Activated naive CD8-positive, alpha-beta T cell treated with anti-CD3 and anti-CD28 coated beads, Interleukin-2, amount 50 U/mL, for 16 hours (primary cell): ENCODE results near the gene EMC9.
A peak's percentile ranks its signal among the peaks of the same experiment; 100 is the strongest.
"Not testable (repeated sequence)": the region's sequence is repeated elsewhere in the genome, so short reads cannot be mapped to it uniquely, and the experiment has no call there.

Experiments
- DNase-seq: peaks from one replicate; pipeline ENCODE4 v3.0.0-alpha.2; 2020; ENCODE audit warnings: low read depth, low spot score

EMC9 gene

DNA sequence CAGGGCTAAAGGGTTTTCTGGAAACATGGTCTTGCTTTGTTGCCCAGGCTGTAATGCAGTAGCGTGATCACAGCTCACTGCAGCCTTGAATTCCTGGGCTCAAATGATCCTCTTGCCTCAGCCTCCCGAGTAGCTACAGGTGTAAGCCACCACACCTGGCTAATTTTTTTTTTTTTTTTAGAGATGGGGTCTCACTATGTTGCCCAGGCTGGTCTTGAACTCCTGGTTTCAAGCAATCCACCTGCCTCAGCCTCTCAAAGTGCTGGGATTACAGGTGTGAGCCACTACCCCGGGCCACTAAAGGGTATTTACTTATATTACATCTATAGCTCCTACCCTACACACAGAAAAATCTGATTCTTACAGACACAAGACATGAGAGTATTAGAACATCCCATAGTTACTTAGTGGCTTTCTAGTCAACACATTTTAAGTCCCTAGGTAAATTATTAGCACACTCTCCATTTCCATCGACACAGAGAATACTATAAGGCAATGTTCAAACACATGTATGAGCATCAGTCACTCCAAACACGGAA lies 33.0 kb downstream of the EMC9 start:
- DNase-seq, result no peak

DNA sequence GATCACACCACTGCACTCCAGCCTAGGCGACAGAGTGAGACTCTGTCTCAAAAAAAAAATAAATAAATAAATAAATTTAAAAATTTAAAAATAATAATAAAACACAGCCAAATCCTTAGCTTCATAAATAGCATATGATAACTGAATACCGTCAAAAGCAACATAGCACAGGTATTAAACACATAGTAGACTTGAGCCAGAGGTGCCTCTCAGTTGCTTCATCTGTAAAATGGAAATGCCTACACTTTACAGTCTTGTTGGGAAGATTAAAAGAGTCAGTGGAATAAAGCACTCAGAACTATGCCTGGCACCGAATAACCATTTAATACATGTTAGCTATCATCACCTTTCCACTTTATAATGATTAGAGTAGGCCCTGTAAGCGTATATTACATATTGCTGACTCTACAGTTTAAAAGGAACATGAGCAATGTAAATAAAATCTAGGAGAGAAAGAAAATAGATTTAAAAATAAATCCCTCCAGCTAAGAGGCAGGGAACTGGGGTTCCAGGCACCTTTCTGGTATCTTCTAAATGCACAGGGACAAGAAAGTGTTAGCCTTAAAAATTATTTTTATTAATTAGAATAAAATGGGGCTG lies 34.6 kb downstream of the EMC9 start:
- DNase-seq, result no peak

DNA sequence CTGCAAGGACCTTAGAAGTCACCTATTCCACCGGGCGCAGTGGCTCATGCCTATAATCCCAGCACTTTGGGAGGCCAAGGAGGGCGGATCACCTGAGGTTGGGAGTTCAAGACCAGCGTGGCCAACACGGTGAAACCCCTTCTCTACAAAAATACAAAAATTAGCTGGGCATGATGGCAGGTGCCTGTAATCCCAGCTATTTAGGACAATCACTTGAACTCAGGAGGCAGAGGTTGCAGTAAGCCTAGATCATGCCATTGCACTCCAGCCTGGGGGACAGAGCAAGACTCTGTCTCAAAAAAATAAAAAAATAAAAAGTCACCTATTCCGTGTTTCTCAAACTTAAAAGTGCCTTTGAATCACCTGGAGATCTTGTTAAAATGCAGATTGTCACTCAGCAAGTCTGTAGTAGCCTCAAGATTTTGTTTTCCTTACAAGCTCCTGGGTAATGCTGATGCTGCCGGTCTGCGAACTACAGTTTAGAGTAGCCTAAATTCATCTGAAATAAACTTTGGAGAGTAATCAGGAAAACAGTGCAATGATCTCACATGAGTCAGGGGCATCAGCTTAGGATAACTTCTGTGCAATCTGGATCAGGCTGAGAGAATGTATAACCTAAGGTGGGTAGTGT lies 35.7 kb downstream of the EMC9 start:
- not testable (repeated sequence) for DNase-seq

DNA sequence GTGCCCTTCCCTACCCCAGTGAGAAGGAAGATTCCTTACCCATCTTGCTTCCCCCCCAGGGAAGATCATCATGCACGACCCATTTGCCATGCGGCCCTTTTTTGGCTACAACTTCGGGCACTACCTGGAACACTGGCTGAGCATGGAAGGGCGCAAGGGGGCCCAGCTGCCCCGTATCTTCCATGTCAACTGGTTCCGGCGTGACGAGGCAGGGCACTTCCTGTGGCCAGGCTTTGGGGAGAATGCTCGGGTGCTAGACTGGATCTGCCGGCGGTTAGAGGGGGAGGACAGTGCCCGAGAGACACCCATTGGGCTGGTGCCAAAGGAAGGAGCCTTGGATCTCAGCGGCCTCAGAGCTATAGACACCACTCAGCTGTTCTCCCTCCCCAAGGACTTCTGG lies 37.9 kb downstream of the EMC9 start:
- DNase-seq, result no peak

DNA sequence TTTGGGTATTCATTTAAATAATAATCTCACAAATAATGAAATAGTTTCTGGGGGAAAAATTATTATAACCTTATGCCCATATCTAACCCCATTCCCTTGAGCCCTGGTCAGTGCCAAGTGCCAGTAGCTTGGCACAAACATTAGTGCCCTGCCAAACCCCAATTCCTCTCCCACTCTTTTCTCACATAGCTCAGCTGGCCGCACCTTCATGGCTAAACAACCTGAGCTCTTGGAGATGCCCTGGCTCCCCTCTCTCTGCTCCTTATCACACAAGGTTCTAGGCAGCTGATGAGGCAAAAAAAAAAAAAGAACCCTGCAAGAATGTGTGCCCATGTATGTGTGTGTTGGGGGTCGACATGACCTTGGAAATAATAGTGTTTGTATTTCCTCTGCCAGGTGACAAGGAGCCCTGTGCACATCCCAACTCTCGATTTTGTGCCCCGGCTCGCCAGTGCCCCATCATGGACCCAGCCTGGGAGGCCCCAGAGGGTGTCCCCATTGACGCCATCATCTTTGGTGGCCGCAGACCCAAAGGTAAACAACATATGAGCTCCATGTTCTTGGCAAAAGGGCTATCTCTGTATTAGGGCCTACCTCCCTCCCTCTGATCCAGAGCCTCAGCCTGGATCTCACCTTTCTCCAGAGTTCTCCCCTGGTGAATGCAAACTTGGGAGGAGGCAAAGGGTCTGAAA lies 38.9 kb downstream of the EMC9 start:
- DNase-seq, result no peak

DNA sequence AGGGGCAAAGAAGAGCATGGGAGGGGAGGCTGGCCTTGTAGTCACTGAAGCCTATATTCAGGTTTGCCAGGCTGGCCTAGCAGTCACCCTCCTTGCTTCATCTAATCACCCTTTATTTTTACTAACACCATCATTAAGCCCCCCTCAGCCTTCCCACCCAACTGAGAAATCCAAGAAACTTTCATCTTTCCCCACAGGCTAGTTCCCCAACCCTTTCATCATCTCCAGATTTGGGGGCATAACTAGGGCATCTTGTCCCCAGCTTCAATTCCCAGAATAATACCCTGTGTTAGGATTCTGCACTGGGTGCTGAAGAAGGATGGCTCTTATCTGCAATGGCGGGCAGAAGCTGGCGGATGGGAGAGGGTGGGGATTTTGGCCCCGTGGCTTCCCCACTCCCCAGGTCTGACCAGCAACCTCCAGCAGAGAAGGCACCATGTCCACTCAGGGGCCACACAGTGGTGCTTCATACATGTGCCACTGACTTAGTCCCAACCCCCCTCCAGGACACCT lies 40.4 kb downstream of the EMC9 start:
- no peak for DNase-seq

DNA sequence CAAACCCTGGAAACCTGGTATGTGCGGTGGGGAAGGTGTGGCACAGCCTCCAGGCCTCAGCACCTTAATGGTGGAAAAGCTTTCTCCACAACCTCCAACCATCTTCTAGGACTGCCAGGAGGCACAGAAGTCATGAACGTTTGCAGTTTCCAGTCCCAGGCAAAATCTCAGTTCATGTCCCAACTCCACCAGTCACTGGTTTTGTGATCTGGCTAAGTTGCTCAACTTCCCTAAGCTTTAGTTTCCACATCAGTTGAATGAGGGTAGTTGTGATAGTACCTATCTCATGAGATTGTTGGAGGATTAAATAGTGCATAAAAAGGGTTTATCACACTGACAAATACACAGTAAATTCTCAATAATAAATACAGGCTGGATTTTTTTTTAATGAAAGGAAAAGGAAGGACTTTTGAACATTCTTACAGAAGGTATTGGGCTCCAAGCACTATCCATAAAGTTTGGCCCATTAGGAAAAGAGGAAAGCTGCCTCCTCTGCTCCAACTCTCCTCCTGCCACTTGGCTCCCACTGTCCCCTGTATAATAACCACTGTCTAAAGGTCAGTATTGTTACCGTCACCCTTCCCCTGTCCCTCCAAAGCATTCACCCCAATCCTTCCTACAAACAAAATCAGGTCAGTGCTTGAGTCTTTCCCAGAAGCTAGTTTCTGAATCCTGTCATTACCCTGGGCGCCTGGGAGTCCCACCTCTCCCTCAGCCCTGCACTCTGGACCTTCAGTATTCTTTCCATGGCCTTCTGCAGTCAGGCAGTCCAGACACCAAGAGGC lies 41.0 kb downstream of the EMC9 start:
- no peak for DNase-seq

DNA sequence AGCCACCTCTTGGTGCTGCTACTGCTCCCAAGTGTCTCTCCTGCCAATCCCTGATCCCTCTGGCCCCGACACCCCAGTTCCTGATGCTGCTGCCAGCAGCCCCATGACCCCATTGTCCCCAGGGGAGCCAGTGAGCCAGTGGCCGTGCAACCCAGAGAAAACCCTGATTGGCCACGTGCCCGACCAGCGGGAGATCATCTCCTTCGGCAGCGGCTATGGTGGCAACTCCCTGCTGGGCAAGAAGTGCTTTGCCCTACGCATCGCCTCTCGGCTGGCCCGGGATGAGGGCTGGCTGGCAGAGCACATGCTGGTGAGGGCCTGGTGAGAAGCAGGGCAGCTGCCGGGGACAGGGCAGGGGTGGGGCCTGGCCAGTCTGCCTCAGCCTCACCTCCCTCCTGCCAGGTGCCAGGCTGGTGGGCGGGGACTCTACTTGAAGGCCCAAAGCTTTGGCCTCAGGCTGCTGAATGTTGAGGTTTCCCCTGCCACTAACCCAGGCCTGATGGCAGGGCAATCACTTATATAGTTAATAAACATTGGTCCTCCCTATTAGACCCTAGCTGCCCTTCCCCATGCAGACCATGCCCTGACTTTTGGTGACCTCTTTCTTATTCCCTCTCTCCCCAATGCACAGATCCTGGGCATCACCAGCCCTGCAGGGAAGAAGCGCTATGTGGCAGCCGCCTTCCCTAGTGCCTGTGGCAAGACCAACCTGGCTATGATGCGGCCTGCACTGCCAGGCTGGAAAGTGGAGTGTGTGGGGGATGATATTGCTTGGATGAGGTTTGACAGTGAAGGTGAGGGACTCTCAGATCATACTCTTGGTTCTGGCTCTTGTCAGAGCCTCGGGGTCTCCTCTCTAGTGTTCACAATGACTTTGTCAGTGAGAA lies 42.2 kb downstream of the EMC9 start:
- no peak for DNase-seq

DNA sequence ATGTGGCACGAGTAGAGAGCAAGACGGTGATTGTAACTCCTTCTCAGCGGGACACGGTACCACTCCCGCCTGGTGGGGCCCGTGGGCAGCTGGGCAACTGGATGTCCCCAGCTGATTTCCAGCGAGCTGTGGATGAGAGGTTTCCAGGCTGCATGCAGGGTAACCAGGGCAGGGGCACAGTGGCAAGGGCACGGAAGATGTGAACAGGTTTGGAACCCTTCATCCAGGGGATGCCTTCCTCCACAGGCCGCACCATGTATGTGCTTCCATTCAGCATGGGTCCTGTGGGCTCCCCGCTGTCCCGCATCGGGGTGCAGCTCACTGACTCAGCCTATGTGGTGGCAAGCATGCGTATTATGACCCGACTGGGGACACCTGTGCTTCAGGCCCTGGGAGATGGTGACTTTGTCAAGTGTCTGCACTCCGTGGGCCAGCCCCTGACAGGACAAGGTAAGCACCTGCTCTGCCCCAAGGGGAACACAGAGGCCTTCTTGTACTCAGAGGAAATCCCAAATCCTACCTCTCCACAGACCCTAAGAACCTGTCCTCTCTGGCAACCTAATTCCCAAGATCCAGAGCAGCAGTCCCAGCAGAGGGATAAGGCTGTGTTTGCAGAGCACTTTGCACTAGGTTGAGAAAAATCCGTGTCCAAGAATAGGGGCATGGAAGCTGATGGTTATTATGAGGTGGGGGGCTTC lies 43.0 kb downstream of the EMC9 start:
- DNase-seq, result no peak

DNA sequence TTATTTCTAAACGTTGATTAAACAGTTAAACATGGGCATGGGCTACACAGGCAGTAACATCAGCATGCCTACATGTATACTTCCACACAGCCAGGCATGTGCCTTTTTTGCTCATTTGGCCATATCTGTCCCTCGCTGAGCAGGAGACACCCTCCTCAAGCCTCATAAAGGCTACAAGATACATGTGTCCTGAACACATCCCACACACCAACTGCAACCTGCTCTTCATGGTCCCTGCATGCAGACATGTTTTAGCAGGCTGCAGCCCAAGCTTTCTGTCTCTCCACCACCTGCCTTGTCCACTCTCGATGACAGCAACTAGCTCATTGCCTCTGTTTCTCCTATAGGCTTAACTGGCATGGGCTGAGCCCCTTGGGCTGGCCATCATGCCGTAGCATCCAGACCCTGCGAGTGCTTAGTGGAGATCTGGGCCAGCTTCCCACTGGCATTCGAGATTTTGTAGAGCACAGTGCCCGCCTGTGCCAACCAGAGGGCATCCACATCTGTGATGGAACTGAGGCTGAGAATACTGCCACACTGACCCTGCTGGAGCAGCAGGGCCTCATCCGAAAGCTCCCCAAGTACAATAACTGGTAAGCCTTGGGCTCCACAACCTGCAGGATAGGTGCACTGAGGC lies 44.7 kb downstream of the EMC9 start:
- no peak for DNase-seq

DNA sequence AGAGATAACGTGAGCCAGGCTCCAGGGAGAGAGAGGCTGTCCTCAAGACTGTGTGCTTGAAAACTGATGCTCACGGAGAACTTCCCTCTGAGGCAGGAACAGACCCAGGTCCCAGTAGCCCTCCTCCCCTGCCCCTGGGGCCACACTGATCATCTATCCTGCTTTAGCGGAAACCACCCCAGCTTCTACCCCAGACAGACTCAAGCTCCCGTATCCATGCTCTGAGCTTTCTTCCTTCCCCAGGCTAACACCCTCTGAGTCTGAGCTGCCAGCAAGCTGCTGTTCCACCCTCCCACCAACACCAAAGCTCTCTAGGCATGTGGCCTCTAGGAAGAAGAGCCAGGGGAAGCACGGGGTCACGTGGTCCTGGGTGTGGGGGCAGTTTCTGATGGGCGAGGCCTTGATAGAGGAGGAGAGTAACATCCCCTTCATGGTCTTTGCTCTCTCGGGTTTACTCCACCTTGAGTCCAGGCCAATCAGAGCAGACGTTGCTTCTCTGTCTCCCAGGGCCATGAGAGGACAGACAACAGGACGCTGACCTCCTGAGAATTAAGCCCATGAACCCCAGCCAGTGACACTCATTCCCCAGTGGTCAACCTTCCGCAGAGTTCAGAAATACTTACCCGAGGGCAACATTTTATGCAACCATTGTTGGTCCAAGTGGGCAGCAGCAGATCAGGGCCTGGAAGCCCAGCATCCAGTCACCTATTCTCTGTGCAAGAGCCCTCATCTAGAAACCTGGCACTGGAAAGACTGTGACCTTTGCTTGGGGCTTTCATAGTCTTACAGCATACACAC lies 45.9 kb downstream of the EMC9 start:
- peak; percentile 31 for DNase-seq

DNA sequence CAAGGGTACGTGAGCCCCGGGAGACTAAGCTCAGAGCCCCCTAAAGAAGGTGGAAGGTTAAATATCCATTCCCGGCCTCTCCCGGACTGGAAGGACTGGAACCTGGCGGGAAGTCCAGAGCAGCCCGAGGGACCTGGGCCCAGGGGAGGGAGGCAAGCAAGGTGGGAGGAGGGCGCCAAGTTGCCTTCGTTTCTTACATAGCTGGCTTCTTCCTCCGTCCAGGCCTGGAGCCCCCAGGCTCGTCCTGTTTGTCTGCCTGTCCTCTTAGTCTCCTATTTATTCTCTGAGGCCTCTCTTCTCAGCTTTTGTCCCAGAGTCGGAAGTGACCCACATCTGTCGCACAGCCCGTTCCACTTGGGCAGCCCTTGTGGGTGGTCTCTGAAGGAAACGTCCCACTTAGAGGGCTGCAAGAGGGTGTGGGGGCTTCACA lies 46.5 kb downstream of the EMC9 start:
- no peak for DNase-seq

DNA sequence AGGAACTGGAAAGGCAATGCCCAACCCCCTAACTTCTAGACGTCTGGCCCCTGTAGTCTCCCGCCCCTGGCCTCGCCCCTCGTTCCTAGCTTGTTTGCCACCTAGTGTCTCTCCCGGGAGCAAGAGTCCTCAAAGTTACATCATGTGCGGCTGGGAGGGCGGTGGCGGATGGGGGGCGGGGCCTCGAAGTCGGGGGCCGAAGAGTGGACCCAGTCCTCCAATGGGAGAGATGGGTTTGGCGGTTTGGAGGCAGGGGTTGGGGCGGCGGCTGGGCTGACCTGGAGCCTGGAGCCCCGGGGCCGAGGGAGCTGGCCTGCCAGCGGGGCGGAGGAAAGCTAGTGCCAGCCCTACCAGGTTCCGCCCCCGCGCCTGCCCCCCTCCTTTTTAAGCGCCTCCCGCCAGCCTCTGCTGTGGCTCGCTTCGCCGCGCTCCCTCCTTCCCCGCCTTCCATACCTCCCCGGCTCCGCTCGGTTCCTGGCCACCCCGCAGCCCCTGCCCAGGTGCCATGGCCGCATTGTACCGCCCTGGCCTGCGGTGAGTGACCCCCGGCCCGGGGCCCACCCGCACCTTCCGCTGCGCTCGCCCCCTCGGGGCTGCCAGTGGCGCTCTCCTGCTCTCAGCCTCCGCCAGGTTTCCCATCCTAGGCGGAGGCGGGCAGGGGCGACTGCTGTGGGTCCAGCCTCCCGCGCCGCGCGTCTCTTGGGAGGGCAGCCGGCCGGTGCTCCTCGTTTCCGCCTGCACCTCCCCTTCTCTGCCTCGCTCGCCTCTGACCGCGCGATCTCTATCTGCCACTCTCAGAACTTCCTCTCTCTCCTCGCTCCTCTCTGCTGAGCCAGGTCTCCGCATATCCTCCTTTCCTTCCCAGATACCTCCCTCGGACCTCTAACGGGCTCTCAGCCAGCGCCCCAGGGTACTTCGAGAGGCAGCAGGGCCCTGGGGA lies 47.2 kb downstream of the EMC9 start, which contains the start of gene PCK2:
TSS of gene PCK2 (plus strand) at position 411 of the 940 bp plus-strand sequence. CDS start at position 506, 95 bp downstream.
- DNase-seq, result peak; percentile 73

DNA sequence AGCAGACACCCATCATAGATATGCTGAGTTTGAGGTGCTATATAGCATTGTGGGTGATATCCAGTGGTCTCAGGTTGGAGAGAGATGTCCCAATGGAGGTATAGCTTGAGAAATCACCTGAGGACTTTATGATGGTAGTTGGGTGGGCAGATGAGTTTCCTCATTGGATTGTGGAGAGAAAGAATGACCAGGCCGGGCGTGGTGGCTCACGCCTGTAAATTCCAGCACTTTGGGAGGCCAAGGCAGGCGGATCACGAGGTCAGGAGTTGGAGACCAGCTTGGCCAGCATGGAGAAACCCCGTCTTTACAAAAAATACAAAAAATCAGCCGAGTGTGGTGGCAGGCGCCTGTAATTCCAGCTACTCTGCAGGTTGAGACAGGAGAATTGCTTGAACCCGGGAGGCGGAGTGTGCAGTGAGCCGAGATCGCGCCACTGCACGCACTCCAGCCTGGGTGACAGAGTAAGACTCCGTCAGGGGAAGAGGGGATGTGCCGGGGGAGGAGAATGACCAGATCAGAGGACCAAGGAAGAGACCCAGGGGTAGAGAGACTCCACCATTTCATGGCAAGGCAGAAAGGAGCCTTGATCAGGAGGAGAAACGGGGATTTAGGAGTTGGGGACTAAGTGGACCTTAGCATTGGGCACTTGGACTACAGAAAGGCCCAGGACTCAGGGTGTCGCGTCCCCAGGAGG lies 48.0 kb downstream of the EMC9 start:
- no peak for DNase-seq

DNA sequence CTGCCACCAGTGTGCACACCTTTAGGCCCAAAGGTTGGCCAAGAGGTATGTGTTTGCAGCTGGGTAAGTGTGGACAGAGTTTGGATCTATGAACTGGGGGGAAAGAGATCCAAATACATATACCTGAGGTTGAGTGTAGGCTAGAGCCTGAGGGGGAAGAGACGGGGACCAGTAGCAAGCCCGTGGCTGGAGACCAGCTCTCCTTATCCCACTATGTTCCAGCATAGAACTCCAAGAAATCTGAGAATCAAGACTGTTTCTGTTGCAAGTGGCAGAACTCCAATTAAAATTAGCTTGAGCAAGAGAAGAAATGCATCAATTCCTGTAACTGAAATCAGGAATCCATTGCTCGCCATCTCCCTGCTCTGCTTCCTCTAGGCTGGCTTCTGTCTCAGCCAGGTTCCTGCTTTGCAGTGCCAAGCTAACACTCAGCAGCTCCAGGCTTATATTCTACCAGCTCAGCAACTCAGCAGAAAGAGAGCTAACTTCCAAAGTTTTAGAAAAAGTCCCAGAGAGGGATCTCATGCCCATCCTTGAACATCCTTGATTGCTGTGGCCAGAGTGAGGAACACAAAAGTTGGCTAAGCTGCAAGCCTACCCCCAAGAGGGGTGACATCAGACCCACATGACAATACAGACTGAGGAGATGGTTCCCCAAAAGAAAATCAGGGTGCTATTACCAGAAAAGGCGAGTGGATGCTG lies 48.7 kb downstream of the EMC9 start:
- DNase-seq, result no peak

DNA sequence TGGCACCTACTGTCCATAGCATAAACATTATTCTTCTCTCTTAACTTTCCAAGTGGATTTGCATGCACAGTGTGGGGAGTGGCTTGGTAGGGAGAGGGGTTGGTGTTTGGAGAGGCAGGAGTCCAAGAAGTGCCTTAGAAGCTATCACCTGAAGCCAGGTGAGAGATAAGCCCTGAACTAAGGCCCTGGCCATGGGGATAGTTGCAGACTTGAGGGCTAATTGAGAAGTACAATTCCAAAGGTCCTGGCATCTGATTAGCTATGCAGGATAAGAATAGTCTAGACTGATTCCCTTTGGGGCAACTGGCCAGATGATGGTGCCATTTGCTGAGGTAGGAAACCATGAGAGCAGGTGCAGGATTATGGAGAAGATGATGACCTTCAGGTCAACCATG lies 49.3 kb downstream of the EMC9 start:
- no peak for DNase-seq
